Transverse colon (tissue), 4 donors: ENCODE data around the gene HDAC9. TPM values are rescaled to one million over a fixed set of nuclear protein-coding genes. Genes with fewer than 3 reads are reported as not detected.

Source experiments
- DNase-seq: peaks from one replicate; pipeline ENCODE4 v3.0.0-alpha.2; 2019
- H3K27ac ChIP-seq, 4 donors: fragments of 200-600 bp; sonication (generic); 2 replicates each; pipeline ENCODE4 v1.5.1; 2016 to 2018; ENCODE audit warnings: inconsistent platforms in 4 of 4
- H3K27me3 ChIP-seq: fragments of 200-600 bp; sonication (generic); 2 replicates; pipeline ENCODE4 v1.5.1; 2017; ENCODE audit warnings: inconsistent platforms
- H3K36me3 ChIP-seq, 4 donors: fragments of 200-600 bp; sonication (generic); 2 replicates each; pipeline ENCODE4 v1.5.1; 2017 to 2019; ENCODE audit warnings: inconsistent platforms in 4 of 4
- H3K4me1 ChIP-seq, 4 donors: fragments of 200-600 bp; sonication (generic); 2 replicates each; pipeline ENCODE4 v1.5.1; 2017 to 2020; ENCODE audit warnings: inconsistent platforms in 4 of 4
- H3K4me3 ChIP-seq, 4 donors: fragments of 200-600 bp; sonication (generic); 1 replicate in 1 of 4; 2 replicates in 3 of 4; pipeline versions ENCODE4 v1.5.1 to v1.6.1; 2017 to 2019; ENCODE audit warnings: inconsistent platforms in 4 of 4
- H3K9me3 ChIP-seq, 2 donors: fragments of 200-600 bp; sonication (generic); 2 replicates each; pipeline ENCODE4 v1.5.1; 2017 to 2019; ENCODE audit warnings: inconsistent platforms in 2 of 2
- EP300 ChIP-seq: sonication (generic); formaldehyde crosslinking; IDR thresholded peaks from one replicate; pipeline ENCODE4 v1.6.1; 2017; ENCODE audit warnings: antibody characterized with exemption, low read depth
- POLR2A ChIP-seq: fragments of 450-650 bp; IDR thresholded peaks from one replicate; pipeline ENCODE4 v1.6.1; 2016; ENCODE audit warnings: antibody characterized with exemption, mild to moderate bottlenecking, moderate library complexity
- POLR2AphosphoS5 ChIP-seq, 3 donors: sonication (generic); formaldehyde crosslinking; IDR thresholded peaks; one replicate each; pipeline ENCODE4 v1.6.1; 2016; ENCODE audit warnings: antibody characterized with exemption in 3 of 3
- WGBS, 2 donors: methylation state at CpG; one replicate each; pipeline ENCODE4 v1.1.5; 2018; ENCODE audit warnings: low coverage in 1 of 2; 5-methylcytosine and 5-hydroxymethylcytosine counted together
- in situ Hi-C, 4 donors: fragments of 200-750 bp; cut with MboI; loops; one replicate each; pipeline versions ENCODE4 v1.15.0 to v1.15.1; 2017; ENCODE audit warnings: low sequenced_read_pairs in 3 of 4, low pct_ligation_motif_present in 1 of 4, low pct_unique_long_range_greater_than_20kb in 1 of 4
- intact Hi-C: fragments of 100-400 bp; cut with DNase I; formaldehyde crosslinking; loops from one replicate; pipeline ENCODE4 v1.15.1; 2023; ENCODE audit warnings: low total_unique reads
- total RNA-seq, 4 donors: library from RNA; depleted of rRNA; stranded (reverse); fragments of >200 nt; gene quantifications; one replicate each; pipeline ENCODE4 v1.1.0, GENCODE V29; 2016
- TF ChIP-seq, protein P1 (sequence below), 5 experiments: fragments of 200-600 bp in 3 of 5; fragments of 450-650 bp in 2 of 5; sonication (generic) in 3 of 5; IDR thresholded peaks; 1 replicate in 2 of 5; 2 replicates in 3 of 5; pipeline ENCODE4 v1.5.1; 2016 to 2017; ENCODE audit warnings: antibody characterized with exemption in 5 of 5, inconsistent platforms in 3 of 5, mild to moderate bottlenecking in 2 of 5, moderate library complexity in 1 of 5

The HDAC9 gene
- total RNA-seq, 4 donors from 2014 or later, result 6.0 to 47.5 (median 33.7) TPM

DNA sequence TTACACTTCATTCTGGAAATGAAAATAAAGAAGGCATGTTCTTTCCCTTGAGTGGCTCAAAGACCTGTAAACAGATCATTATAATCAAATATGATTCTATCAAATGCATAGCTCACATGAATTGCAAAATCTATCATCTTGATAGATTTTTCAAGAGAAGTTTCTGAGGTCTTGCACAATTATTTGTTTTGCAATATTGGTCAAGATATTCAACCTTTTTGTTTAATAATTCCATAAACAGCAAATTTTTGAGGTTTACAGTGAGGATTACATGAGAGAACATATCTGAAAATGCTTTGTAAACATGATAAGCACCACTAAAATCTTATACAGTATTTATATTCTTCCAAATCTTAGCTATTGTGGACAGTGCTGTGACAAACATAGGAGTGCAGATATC lies 160.8 kb downstream of the HDAC9 start:
- H3K4me1 ChIP-seq, result no peaks in the 10 kb centered on the region
- H3K9me3 ChIP-seq, result no peaks in the 10 kb centered on the region
- H3K36me3 ChIP-seq, result no peaks in the 10 kb centered on the region
- H3K27me3 ChIP-seq, result no peaks in the 10 kb centered on the region
- intact Hi-C loops, result no loop called here
- no peak overlapping the region for H3K27ac ChIP-seq
- TF ChIP-seq, protein P1, sequence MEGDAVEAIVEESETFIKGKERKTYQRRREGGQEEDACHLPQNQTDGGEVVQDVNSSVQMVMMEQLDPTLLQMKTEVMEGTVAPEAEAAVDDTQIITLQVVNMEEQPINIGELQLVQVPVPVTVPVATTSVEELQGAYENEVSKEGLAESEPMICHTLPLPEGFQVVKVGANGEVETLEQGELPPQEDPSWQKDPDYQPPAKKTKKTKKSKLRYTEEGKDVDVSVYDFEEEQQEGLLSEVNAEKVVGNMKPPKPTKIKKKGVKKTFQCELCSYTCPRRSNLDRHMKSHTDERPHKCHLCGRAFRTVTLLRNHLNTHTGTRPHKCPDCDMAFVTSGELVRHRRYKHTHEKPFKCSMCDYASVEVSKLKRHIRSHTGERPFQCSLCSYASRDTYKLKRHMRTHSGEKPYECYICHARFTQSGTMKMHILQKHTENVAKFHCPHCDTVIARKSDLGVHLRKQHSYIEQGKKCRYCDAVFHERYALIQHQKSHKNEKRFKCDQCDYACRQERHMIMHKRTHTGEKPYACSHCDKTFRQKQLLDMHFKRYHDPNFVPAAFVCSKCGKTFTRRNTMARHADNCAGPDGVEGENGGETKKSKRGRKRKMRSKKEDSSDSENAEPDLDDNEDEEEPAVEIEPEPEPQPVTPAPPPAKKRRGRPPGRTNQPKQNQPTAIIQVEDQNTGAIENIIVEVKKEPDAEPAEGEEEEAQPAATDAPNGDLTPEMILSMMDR (IDR thresholded peaks at IDR 0.05), result no peak
- no peak for TF ChIP-seq POLR2AphosphoS5 (IDR thresholded peaks at IDR 0.05)
- no peak for TF ChIP-seq EP300
- no peak for TF ChIP-seq POLR2A
- in situ Hi-C loops, result loop anchor here in 1 of 4 donors (25.0 kb wide), 1 partner anchor 294 kb away; no protein-coding TSS in a partner anchor
- no peak overlapping the region for H3K4me3 ChIP-seq
- DNase-seq, result no peak

DNA sequence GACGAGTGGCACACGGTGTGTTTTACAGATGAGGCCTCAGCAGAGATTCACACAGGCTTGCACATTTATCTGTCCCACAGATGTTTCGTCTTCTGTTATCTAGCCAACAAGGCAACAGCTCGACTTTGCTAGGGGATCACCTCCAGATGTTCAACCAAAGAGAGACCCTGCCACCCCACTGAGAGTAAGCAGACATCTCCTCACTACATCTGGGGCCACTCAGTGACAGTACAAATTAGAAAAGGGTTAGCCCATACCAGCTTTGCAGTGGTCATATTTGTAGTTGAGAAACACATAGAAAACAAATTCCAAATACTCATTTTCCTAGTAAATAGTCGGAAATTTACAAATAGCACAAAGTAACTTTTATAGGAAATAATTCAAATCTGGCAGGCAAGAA lies 164.2 kb downstream of the HDAC9 start:
- H3K27ac ChIP-seq, result no peak overlapping the region
- H3K36me3 ChIP-seq, result no peaks in the 10 kb centered on the region
- H3K9me3 ChIP-seq, result no peaks in the 10 kb centered on the region
- H3K27me3 ChIP-seq, result no peaks in the 10 kb centered on the region
- H3K4me1 ChIP-seq, result no peaks in the 10 kb centered on the region
- WGBS, 2 donors, result 70 to 78% methylated on average over 3 to 5 of the region's 5 CpGs
- no peak for DNase-seq
- no peak overlapping the region for H3K4me3 ChIP-seq
- intact Hi-C loops (no loop called here), in situ Hi-C loops (loop anchor here in 3 of 4 donors (10.0 to 25.0 kb wide), 3 partner anchors 65 to 305 kb away; no protein-coding TSS in a partner anchor)
- TF ChIP-seq, protein P1 (IDR thresholded peaks at IDR 0.05), result no peak
- TF ChIP-seq POLR2AphosphoS5 (IDR thresholded peaks at IDR 0.05) (no peak), EP300 (no peak), POLR2A (no peak)

DNA sequence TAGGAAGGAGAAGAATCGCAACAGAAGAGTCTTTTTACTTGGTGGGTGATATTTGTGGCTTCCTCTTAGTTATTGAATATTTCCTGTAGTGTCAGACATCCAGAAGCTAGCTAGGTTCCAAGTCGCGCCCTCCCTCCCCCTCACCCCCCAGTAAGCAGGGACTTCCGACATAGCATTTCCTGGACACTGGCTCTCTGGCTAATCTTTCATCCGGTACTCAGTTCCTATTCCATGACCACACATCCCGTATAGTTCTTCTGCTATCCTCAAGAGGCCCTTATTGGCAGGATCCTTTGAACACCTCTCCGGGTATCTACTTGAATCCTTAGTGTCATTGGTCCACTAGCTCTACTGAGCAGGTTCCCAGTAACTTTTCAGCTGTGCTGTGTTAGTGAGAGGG lies 167.8 kb downstream of the HDAC9 start:
- no peak for TF ChIP-seq POLR2A
- no peak for TF ChIP-seq EP300
- no peak for TF ChIP-seq POLR2AphosphoS5 (IDR thresholded peaks at IDR 0.05)
- TF ChIP-seq, protein P1 (IDR thresholded peaks at IDR 0.05), result no peak
- no peaks in the 10 kb centered on the region for H3K9me3 ChIP-seq
- intact Hi-C loops, result no loop called here
- DNase-seq, result no peak
- in situ Hi-C loops, result loop anchor here in 3 of 4 donors (10.0 to 25.0 kb wide), 3 partner anchors 69 to 309 kb away; no protein-coding TSS in a partner anchor
- 85 to 100% methylated on average over 1 to 7 of the region's 7 CpGs for WGBS, 2 donors
- peaks cover 0 to 6% (median 0%) of the 10 kb centered on the region in 4 donors for H3K4me1 ChIP-seq
- H3K27me3 ChIP-seq, result no peaks in the 10 kb centered on the region
- H3K4me3 ChIP-seq, result no peak overlapping the region
- no peak overlapping the region for H3K27ac ChIP-seq
- H3K36me3 ChIP-seq, result no peaks in the 10 kb centered on the region

DNA sequence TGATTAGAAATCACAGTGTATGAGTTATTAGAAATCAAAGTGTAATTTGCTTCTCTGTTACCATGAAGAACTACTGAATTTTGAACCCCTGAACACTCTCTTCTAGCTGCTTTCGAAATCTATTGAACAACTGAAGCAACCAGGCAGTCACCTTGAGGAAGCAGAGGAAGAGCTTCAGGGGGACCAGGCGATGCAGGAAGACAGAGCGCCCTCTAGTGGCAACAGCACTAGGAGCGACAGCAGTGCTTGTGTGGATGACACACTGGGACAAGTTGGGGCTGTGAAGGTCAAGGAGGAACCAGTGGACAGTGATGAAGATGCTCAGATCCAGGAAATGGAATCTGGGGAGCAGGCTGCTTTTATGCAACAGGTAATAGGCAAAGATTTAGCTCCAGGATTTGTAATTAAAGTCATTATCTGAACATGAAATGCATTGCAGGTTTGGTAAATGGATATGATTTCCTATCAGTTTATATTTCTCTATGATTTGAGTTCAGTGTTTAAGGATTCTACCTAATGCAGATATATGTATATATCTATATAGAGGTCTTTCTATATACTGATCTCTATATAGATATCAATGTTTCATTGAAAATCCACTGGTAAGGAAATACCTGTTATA lies 170.7 kb downstream of the HDAC9 start:
- TF ChIP-seq POLR2AphosphoS5 (IDR thresholded peaks at IDR 0.05), result no peak
- no peak for TF ChIP-seq EP300
- TF ChIP-seq, protein P1 (IDR thresholded peaks at IDR 0.05), result peak; percentile 67 to 95 (median 88)
- TF ChIP-seq POLR2A, result no peak
- H3K4me3 ChIP-seq, result no peak overlapping the region
- intact Hi-C loops, result no loop called here
- no peak overlapping the region for H3K27ac ChIP-seq
- no peaks in the 10 kb centered on the region for H3K36me3 ChIP-seq
- in situ Hi-C loops, result loop anchor here in 3 of 4 donors (10.0 to 25.0 kb wide), 3 partner anchors 71 to 311 kb away; no protein-coding TSS in a partner anchor
- DNase-seq, result peak; percentile 81
- H3K9me3 ChIP-seq, result no peaks in the 10 kb centered on the region
- peaks cover 0 to 6% (median 0%) of the 10 kb centered on the region in 4 donors for H3K4me1 ChIP-seq
- no peaks in the 10 kb centered on the region for H3K27me3 ChIP-seq
- WGBS, 2 donors, result 20 to 22% methylated on average over 1 to 4 of the region's 4 CpGs
